ENCODE data around the gene GALNT3.

DNA sequence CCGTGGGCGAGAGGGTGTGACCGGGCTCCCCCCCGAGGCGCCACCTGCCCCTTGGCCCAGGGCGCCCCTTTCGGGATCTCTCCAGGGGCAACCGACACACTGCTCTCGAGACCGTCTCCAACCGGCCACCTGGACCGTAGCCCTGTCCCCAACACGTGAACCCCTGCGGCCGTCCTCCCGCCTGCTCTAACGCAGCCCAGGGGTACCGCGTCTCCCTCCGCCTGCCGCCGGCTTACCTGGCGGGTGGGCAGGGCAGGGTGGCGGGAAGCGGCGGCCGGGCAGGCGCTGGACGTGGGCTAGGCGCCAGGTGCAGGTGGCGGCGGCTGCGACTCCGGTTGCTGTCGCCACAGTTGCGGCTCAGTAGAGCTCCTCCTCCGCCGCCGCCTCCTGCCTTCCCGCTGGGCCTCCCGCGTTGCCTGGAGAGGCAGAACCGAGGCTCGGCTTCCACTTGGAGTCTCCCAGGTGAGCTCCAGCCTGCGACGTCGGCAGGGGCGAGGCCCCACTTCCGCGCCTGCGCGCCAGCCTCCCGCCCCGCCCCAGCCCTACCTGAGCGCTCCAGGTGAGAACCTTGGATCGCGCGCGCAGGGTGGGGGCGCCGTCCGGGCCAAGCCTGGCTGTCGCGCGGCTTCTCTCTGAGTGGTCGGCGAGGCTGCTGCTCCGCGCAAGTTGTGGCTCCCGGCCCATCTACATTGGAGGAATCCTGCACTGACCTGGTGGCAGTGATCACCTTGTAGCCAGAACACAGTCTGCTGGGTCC, at the start of gene GALNT3:
- TF ChIP-seq CTCF (IDR thresholded peaks at IDR 0.05) = no peak
- no peak for TF ChIP-seq POLR2AphosphoS5 (IDR thresholded peaks at IDR 0.05)
- no peak for TF ChIP-seq EP300 (IDR thresholded peaks at IDR 0.05)
- TF ChIP-seq POLR2A (IDR thresholded peaks at IDR 0.05; ENCODE audit: low read depth) = no peak

Data from esophagus muscularis mucosa (tissue), 4 donors.